ENCODE results near the gene PARP12. TPM values are rescaled to one million over a fixed set of nuclear protein-coding genes. Genes with fewer than 3 reads are reported as not detected.

The PARP12 gene
- total RNA-seq, 2 donors from 2014 or later = 7.5 to 8.5 TPM

GRCh38 chr7:140036224-140036962, 26.4 kb downstream of the PARP12 start:
- peaks cover 34% of the 10 kb centered on the region for H3K36me3 ChIP-seq
- no peaks in the 10 kb centered on the region for H3K4me1 ChIP-seq
- no peak overlapping the region for H3K4me3 ChIP-seq
- no peak for DNase-seq (ENCODE audit: low spot score)
- no peak for TF ChIP-seq CTCF (IDR thresholded peaks at IDR 0.05)
- no peaks in the 10 kb centered on the region for H3K27me3 ChIP-seq
- no peak overlapping the region for H3K27ac ChIP-seq
- no peaks in the 10 kb centered on the region for H3K9me3 ChIP-seq

GRCh38 chr7:140035400-140036223, 27.1 kb downstream of the PARP12 start:
- TF ChIP-seq CTCF (IDR thresholded peaks at IDR 0.05) = no peak
- DNase-seq (ENCODE audit: low spot score) = no peak
- Histone ChIP-seq H3K27me3 (no peaks in the 10 kb centered on the region), H3K27ac (no peak overlapping the region), H3K4me3 (no peak overlapping the region), H3K36me3 (peaks cover 27% of the 10 kb centered on the region), H3K4me1 (no peaks in the 10 kb centered on the region), H3K9me3 (no peaks in the 10 kb centered on the region)

- H3K27ac ChIP-seq = no peak overlapping the region
- H3K36me3 ChIP-seq = peaks cover 20% of the 10 kb centered on the region
- no peaks in the 10 kb centered on the region for H3K9me3 ChIP-seq
- H3K4me1 ChIP-seq = no peaks in the 10 kb centered on the region
- TF ChIP-seq CTCF (IDR thresholded peaks at IDR 0.05) = no peak
- no peak overlapping the region for H3K4me3 ChIP-seq
- no peak for DNase-seq (ENCODE audit: low spot score)
- no peaks in the 10 kb centered on the region for H3K27me3 ChIP-seq
These were observed 28.3 kb downstream of the PARP12 start for GRCh38 chr7:140034421-140034820.

- DNase-seq (ENCODE audit: low spot score) = no peak
- Histone ChIP-seq H3K27me3 (no peaks in the 10 kb centered on the region), H3K9me3 (no peaks in the 10 kb centered on the region), H3K27ac (no peak overlapping the region), H3K36me3 (peaks cover 20% of the 10 kb centered on the region), H3K4me1 (no peaks in the 10 kb centered on the region), H3K4me3 (no peak overlapping the region)
- TF ChIP-seq CTCF (IDR thresholded peaks at IDR 0.05) = no peak
These were observed 28.9 kb downstream of the PARP12 start for GRCh38 chr7:140033779-140034363.

- no peaks in the 10 kb centered on the region for H3K9me3 ChIP-seq
- no peaks in the 10 kb centered on the region for H3K4me1 ChIP-seq
- no peak for DNase-seq (ENCODE audit: low spot score)
- H3K27ac ChIP-seq = no peak overlapping the region
- TF ChIP-seq CTCF (IDR thresholded peaks at IDR 0.05) = no peak
- H3K4me3 ChIP-seq = no peak overlapping the region
- H3K27me3 ChIP-seq = no peaks in the 10 kb centered on the region
- H3K36me3 ChIP-seq = peaks cover 17% of the 10 kb centered on the region
These were observed 29.7 kb downstream of the PARP12 start for GRCh38 chr7:140033036-140033435.

Measured in right atrium auricular region (tissue), 2 donors.